ENCODE results near the gene NAALADL2.
"Not testable (repeated sequence)": the region's sequence is repeated elsewhere in the genome, so short reads cannot be mapped to it uniquely, and the experiment has no call there.

Gene NAALADL2

GRCh38 chr3:175039875-175040274 is 180.7 kb downstream of the NAALADL2 start:
- in situ Hi-C loops (cut with HindIII; ENCODE audit: low pct_ligation_motif_present, low pct_unique_long_range_greater_than_20kb, low sequenced_read_pairs), result no loop called here

GRCh38 chr3:175041369-175041768 is 182.2 kb downstream of the NAALADL2 start:
- in situ Hi-C loops (cut with HindIII; ENCODE audit: low pct_ligation_motif_present, low pct_unique_long_range_greater_than_20kb, low sequenced_read_pairs), result no loop called here
- DNase-seq, result no peak

More at GRCh38 chr3:175039875-175040274, 180.7 kb downstream of the NAALADL2 start:
- DNase-seq, result no peak

- DNase-seq, result no peak
- in situ Hi-C loops (cut with HindIII; ENCODE audit: low pct_ligation_motif_present, low pct_unique_long_range_greater_than_20kb, low sequenced_read_pairs), result no loop called here
Measured at GRCh38 chr3:175046601-175047000, 187.5 kb downstream of the NAALADL2 start.

GRCh38 chr3:175047786-175048185 is 188.7 kb downstream of the NAALADL2 start:
- DNase-seq, result no peak
- in situ Hi-C loops (cut with HindIII; ENCODE audit: low pct_ligation_motif_present, low pct_unique_long_range_greater_than_20kb, low sequenced_read_pairs), result no loop called here

GRCh38 chr3:175057401-175057800 is 198.3 kb downstream of the NAALADL2 start:
- in situ Hi-C loops (cut with HindIII; ENCODE audit: low pct_ligation_motif_present, low pct_unique_long_range_greater_than_20kb, low sequenced_read_pairs), result no loop called here
- DNase-seq, result no peak

GRCh38 chr3:175059788-175060187 is 200.7 kb downstream of the NAALADL2 start:
- in situ Hi-C loops (cut with HindIII; ENCODE audit: low pct_ligation_motif_present, low pct_unique_long_range_greater_than_20kb, low sequenced_read_pairs), result no loop called here
- DNase-seq, result no peak

- in situ Hi-C loops (cut with HindIII; ENCODE audit: low pct_ligation_motif_present, low pct_unique_long_range_greater_than_20kb, low sequenced_read_pairs), result no loop called here
- no peak for DNase-seq
Measured at GRCh38 chr3:175065497-175065896, 206.4 kb downstream of the NAALADL2 start.

- DNase-seq, result no peak
- in situ Hi-C loops (cut with HindIII; ENCODE audit: low pct_ligation_motif_present, low pct_unique_long_range_greater_than_20kb, low sequenced_read_pairs), result no loop called here
Measured at GRCh38 chr3:175066617-175067415, 207.7 kb downstream of the NAALADL2 start.

- in situ Hi-C loops (cut with HindIII; ENCODE audit: low pct_ligation_motif_present, low pct_unique_long_range_greater_than_20kb, low sequenced_read_pairs), result no loop called here
- no peak for DNase-seq
Measured at GRCh38 chr3:175068587-175068986, 209.5 kb downstream of the NAALADL2 start.

- in situ Hi-C loops (cut with HindIII; ENCODE audit: low pct_ligation_motif_present, low pct_unique_long_range_greater_than_20kb, low sequenced_read_pairs), result no loop called here
- no peak for DNase-seq
Measured at GRCh38 chr3:175070946-175071345, 211.8 kb downstream of the NAALADL2 start.

- DNase-seq, result no peak
- in situ Hi-C loops (cut with HindIII; ENCODE audit: low pct_ligation_motif_present, low pct_unique_long_range_greater_than_20kb, low sequenced_read_pairs), result no loop called here
Measured at GRCh38 chr3:175073219-175073905, 214.2 kb downstream of the NAALADL2 start.

GRCh38 chr3:175075269-175075668 is 216.1 kb downstream of the NAALADL2 start:
- in situ Hi-C loops (cut with HindIII; ENCODE audit: low pct_ligation_motif_present, low pct_unique_long_range_greater_than_20kb, low sequenced_read_pairs), result no loop called here
- no peak for DNase-seq

GRCh38 chr3:175077216-175077615 is 218.1 kb downstream of the NAALADL2 start:
- in situ Hi-C loops (cut with HindIII; ENCODE audit: low pct_ligation_motif_present, low pct_unique_long_range_greater_than_20kb, low sequenced_read_pairs), result no loop called here
- DNase-seq, result no peak

- in situ Hi-C loops (cut with HindIII; ENCODE audit: low pct_ligation_motif_present, low pct_unique_long_range_greater_than_20kb, low sequenced_read_pairs), result no loop called here
- no peak for DNase-seq
Measured at GRCh38 chr3:175082631-175083030, 223.5 kb downstream of the NAALADL2 start.

GRCh38 chr3:175087128-175087527 is 228.0 kb downstream of the NAALADL2 start:
- DNase-seq; in situ Hi-C loops (cut with HindIII; ENCODE audit: low pct_ligation_motif_present, low pct_unique_long_range_greater_than_20kb, low sequenced_read_pairs): not testable (repeated sequence)

GRCh38 chr3:175088766-175089380 is 229.7 kb downstream of the NAALADL2 start:
- in situ Hi-C loops (cut with HindIII; ENCODE audit: low pct_ligation_motif_present, low pct_unique_long_range_greater_than_20kb, low sequenced_read_pairs), result no loop called here
- no peak for DNase-seq

GRCh38 chr3:175091426-175092114 is 232.4 kb downstream of the NAALADL2 start:
- in situ Hi-C loops (cut with HindIII; ENCODE audit: low pct_ligation_motif_present, low pct_unique_long_range_greater_than_20kb, low sequenced_read_pairs), result no loop called here

GRCh38 chr3:175093748-175094147 is 234.6 kb downstream of the NAALADL2 start:
- DNase-seq, result no peak
- in situ Hi-C loops (cut with HindIII; ENCODE audit: low pct_ligation_motif_present, low pct_unique_long_range_greater_than_20kb, low sequenced_read_pairs), result no loop called here

More at GRCh38 chr3:175091426-175092114, 232.4 kb downstream of the NAALADL2 start:
- DNase-seq, result no peak

GRCh38 chr3:175094344-175094743 is 235.2 kb downstream of the NAALADL2 start:
- DNase-seq, result no peak
- in situ Hi-C loops (cut with HindIII; ENCODE audit: low pct_ligation_motif_present, low pct_unique_long_range_greater_than_20kb, low sequenced_read_pairs), result no loop called here

Measured in ACHN (cell line).